ENCODE measurements around the gene RPL37A. TPM values are rescaled to one million over a fixed set of nuclear protein-coding genes. Genes with fewer than 3 reads are reported as not detected.

Gene RPL37A
- total RNA-seq, 2 donors from 2014 or later: 452 to 1,069 TPM

DNA sequence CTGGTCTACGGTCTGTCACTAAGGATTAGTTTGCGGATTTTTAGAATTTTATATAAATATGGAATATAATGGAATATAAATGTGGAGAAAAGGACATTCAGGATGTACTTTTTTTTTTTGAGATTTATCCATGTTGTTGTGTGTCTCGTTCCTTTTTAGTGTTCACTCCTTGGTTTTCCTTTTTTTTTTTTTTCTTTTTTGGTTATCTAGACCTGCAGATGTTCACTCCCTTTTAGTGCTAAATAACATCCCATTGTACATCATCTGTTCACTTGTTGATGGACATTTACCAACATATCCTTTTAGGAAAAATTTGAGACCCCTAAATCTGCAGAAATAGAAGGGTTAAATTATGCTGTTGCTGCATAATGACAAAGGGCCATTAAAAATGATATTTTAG lies 25.5 kb upstream of the RPL37A start:
- no peaks in the 10 kb centered on the region for H3K4me1 ChIP-seq
- H3K27me3 ChIP-seq: no peaks in the 10 kb centered on the region
- WGBS, 2 donors: 93 to 95% methylated on average over 3 of the region's 3 CpGs
- no peak overlapping the region for H3K27ac ChIP-seq
- DNase-seq (no peak), ATAC-seq (no peak)
- peaks cover 0 to 3% of the 10 kb centered on the region in 2 donors for H3K36me3 ChIP-seq (replicated peaks in 1 of 2; ENCODE audit: insufficient read depth in 1 of 2, low read depth in 2 of 2)
- H3K9me3 ChIP-seq: no peaks in the 10 kb centered on the region
- H3K4me3 ChIP-seq: no peak overlapping the region
- no peak for TF ChIP-seq POLR2A (IDR thresholded peaks at IDR 0.05)
- TF ChIP-seq CTCF (IDR thresholded peaks at IDR 0.05): no peak
- intact Hi-C loops (cut with DNase I): no loop called here

- H3K4me1 ChIP-seq: no peaks in the 10 kb centered on the region
- H3K27me3 ChIP-seq: no peaks in the 10 kb centered on the region
- no peaks in the 10 kb centered on the region for H3K9me3 ChIP-seq
- no peak overlapping the region for H3K4me3 ChIP-seq
- WGBS, 2 donors: 73 to 92% methylated on average over 8 to 12 of the region's 12 CpGs
- intact Hi-C loops (cut with DNase I): no loop called here
- no peak overlapping the region for H3K27ac ChIP-seq
- DNase-seq (no peak), ATAC-seq (no peak)
- H3K36me3 ChIP-seq (replicated peaks in 1 of 2; ENCODE audit: insufficient read depth in 1 of 2, low read depth in 2 of 2): peaks cover 0 to 9% of the 10 kb centered on the region in 2 donors
- TF ChIP-seq POLR2A (IDR thresholded peaks at IDR 0.05) (no peak), CTCF (IDR thresholded peaks at IDR 0.05) (no peak)
Observed at GRCh38 chr2:216474925-216475670, 23.5 kb upstream of the RPL37A start.

DNA sequence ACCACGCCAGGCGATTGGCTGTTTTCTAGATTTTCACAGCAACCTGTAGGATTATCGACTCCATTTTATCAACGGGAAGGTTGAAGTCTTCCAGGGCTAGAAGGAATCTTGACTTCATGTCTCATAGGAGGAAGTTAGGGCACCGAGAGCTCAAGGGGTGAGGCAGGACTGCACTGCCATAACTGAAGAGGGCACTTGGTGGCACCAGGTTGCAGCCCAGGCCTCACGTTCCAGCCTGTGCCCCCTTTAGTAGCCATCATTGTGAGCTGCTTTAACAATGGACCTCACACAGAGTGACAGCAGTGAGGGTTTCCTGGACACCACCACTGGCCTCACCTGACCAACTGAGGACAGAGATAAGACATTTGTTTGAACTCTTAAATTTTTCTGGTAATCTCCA lies 22.9 kb upstream of the RPL37A start:
- no peak for DNase-seq
- WGBS, 2 donors: 85 to 90% methylated on average over 6 of the region's 6 CpGs
- intact Hi-C loops (cut with DNase I): no loop called here
- H3K9me3 ChIP-seq: no peaks in the 10 kb centered on the region
- no peak overlapping the region for H3K4me3 ChIP-seq
- H3K4me1 ChIP-seq: no peaks in the 10 kb centered on the region
- TF ChIP-seq POLR2A (IDR thresholded peaks at IDR 0.05) (no peak), CTCF (IDR thresholded peaks at IDR 0.05) (no peak)
- no peak for ATAC-seq
- peaks cover 0 to 9% of the 10 kb centered on the region in 2 donors for H3K36me3 ChIP-seq (replicated peaks in 1 of 2; ENCODE audit: insufficient read depth in 1 of 2, low read depth in 2 of 2)
- H3K27ac ChIP-seq: no peak overlapping the region
- no peaks in the 10 kb centered on the region for H3K27me3 ChIP-seq

- no peak for DNase-seq
- H3K27me3 ChIP-seq: no peaks in the 10 kb centered on the region
- TF ChIP-seq CTCF (IDR thresholded peaks at IDR 0.05): no peak
- no peak for TF ChIP-seq POLR2A (IDR thresholded peaks at IDR 0.05)
- intact Hi-C loops (cut with DNase I): no loop called here
- H3K4me1 ChIP-seq: no peaks in the 10 kb centered on the region
- WGBS, 2 donors: 51 to 73% methylated on average over 2 of the region's 2 CpGs
- no peaks in the 10 kb centered on the region for H3K9me3 ChIP-seq
- no peak overlapping the region for H3K27ac ChIP-seq
- no peak overlapping the region for H3K4me3 ChIP-seq
- peaks cover 0 to 9% of the 10 kb centered on the region in 2 donors for H3K36me3 ChIP-seq (replicated peaks in 1 of 2; ENCODE audit: insufficient read depth in 1 of 2, low read depth in 2 of 2)
- ATAC-seq: no peak
Observed at GRCh38 chr2:216477283-216478035, 21.2 kb upstream of the RPL37A start.
